Endothelial cell of umbilical vein (primary cell): Measurements from ENCODE around the gene HK3.

Experiments used
- EZH2 ChIP-seq: IDR thresholded peaks from 2 replicates; pipeline ENCODE4 v1.6.1; 2012; ENCODE audit warnings: borderline replicate concordance, low read depth, mild to moderate bottlenecking, moderate library complexity, low read length, inconsistent platforms; ENCODE audit not compliant: severe bottlenecking
- FOS ChIP-seq: IDR thresholded peaks from 2 replicates; pipeline ENCODE4 v1.6.1; 2011; ENCODE audit warnings: mild to moderate bottlenecking, low read length, moderate library complexity, borderline replicate concordance; ENCODE audit not compliant: insufficient read depth
- GATA2 ChIP-seq: IDR thresholded peaks from 2 replicates; pipeline ENCODE4 v1.7.0; 2011; ENCODE audit warnings: low read depth, mild to moderate bottlenecking, moderate library complexity, mixed read lengths, low read length; ENCODE audit not compliant: insufficient read length, insufficient read depth
- JUN ChIP-seq: IDR thresholded peaks from 2 replicates; pipeline ENCODE4 v1.6.1; 2011; ENCODE audit warnings: borderline replicate concordance, low read depth; ENCODE audit not compliant: insufficient read length, insufficient read depth
- MYC ChIP-seq: IDR thresholded peaks from one replicate; pipeline ENCODE4 v1.6.1; 2011; ENCODE audit warnings: mild to moderate bottlenecking, low read depth, low read length
- POLR2A ChIP-seq: IDR thresholded peaks from 2 replicates; pipeline ENCODE4 v1.6.1; 2012; ENCODE audit warnings: low read depth, mild to moderate bottlenecking, control low read depth, low read length
- POLR2AphosphoS5 ChIP-seq: IDR thresholded peaks from 2 replicates; pipeline ENCODE4 v1.6.1; 2012; ENCODE audit warnings: low read depth, mild to moderate bottlenecking, control low read depth, low read length, moderate library complexity; ENCODE audit not compliant: insufficient read depth
- TF ChIP-seq, protein P1 (sequence below), 2 donors: IDR thresholded peaks; 1 replicate in 1 of 2; 2 replicates in 1 of 2; pipeline ENCODE4 v1.5.1; 2011; ENCODE audit warnings: low read length in 2 of 2, mild to moderate bottlenecking in 2 of 2, moderate library complexity in 2 of 2, control low read depth in 1 of 2, inconsistent platforms in 1 of 2, low read depth in 1 of 2; ENCODE audit not compliant: insufficient read depth in 1 of 2; ENCODE audit errors: extremely low read depth in 1 of 2
- TF ChIP-seq, protein P2 (sequence below): IDR thresholded peaks from 2 replicates; pipeline ENCODE4 v1.6.1; 2011; ENCODE audit not compliant: insufficient read depth, insufficient read length

DNA sequence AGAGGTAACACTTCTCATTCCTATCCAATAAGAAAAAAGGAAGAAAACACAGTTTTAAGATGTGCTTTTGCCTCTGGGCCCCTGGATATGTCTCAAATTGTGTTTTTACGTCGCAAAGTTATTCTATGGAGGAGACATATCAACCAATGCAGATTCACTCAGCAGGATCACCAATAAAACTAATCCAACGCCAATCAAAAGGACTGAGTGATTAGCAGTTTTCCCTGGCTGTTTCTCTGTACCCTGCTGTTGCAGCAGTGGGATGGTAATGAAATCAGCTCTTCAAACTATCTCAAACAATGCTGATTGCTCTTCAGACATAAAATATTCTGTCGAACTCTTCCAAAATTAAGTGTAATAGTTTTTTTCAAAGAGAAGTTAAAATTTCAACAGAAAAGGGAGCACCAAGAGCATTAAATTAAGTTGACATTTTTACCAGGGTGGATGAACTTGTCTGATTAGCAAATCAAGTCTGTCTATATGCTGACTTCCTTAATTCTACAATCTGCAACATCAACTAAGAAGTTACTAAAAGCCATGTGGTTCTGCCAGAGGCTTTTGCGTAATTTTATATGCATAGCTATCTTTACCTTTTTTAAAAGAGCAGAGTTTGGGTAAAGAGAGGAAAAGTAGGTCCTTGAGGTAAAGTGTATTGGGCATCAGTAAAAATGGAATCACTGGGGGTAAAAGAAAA lies 9.7 kb upstream of the HK3 start:
- TF ChIP-seq, protein P1, sequence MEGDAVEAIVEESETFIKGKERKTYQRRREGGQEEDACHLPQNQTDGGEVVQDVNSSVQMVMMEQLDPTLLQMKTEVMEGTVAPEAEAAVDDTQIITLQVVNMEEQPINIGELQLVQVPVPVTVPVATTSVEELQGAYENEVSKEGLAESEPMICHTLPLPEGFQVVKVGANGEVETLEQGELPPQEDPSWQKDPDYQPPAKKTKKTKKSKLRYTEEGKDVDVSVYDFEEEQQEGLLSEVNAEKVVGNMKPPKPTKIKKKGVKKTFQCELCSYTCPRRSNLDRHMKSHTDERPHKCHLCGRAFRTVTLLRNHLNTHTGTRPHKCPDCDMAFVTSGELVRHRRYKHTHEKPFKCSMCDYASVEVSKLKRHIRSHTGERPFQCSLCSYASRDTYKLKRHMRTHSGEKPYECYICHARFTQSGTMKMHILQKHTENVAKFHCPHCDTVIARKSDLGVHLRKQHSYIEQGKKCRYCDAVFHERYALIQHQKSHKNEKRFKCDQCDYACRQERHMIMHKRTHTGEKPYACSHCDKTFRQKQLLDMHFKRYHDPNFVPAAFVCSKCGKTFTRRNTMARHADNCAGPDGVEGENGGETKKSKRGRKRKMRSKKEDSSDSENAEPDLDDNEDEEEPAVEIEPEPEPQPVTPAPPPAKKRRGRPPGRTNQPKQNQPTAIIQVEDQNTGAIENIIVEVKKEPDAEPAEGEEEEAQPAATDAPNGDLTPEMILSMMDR (IDR thresholded peaks at IDR 0.05; ENCODE audit: extremely low read depth in 1 of 2, insufficient read depth in 1 of 2, low read depth in 1 of 2, low read length in 2 of 2), result no peak
- TF ChIP-seq EZH2 (no peak), POLR2AphosphoS5 (no peak), POLR2A (no peak), MYC (no peak), GATA2 (no peak), FOS (no peak), JUN (no peak)
- TF ChIP-seq, protein P2, sequence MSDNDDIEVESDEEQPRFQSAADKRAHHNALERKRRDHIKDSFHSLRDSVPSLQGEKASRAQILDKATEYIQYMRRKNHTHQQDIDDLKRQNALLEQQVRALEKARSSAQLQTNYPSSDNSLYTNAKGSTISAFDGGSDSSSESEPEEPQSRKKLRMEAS, result no peak
